HepG2 (cell line): Measurements from ENCODE around the gene IL36B. TPM values are rescaled to one million over a fixed set of nuclear protein-coding genes. Genes with fewer than 3 reads are reported as not detected.

ENCODE experiments used
- ATAC-seq: fragments of 200-7000 bp; cut with Tn5 transposase; 3 replicates; pipeline ENCODE4 v1.9.1; 2020; ENCODE audit warnings: mild to moderate bottlenecking, moderate library complexity
- BruUV-seq: library from RNA; stranded (reverse); fragments of 400-500 nt; replicated peaks from 2 replicates; lab custom pipeline; 2021; lab: Mats Ljungman, UMichigan
- CTCF ChIA-PET: fragments of 300-600 bp; formaldehyde crosslinking; extraction: SDS; loops from one replicate; lab custom pipeline; 2021; ENCODE audit warnings: low total read pairs, inconsistent platforms, low intra/inter-chr PET ratio; lab: Yijun Ruan, JAX
- POLR2A ChIA-PET: fragments of 350-600 bp; sonication (Branson Sonifier 250); formaldehyde crosslinking; loops from one replicate; lab custom pipeline; 2020; ENCODE audit warnings: antibody characterized with exemption, inconsistent platforms; lab: Yijun Ruan, JAX
- DNase-seq: peaks from one replicate; pipeline ENCODE4 v3.0.0-alpha.2; 2015; ENCODE audit warnings: low spot score
- FAIRE-seq: peaks from 3 replicates; lab custom pipeline; 2011; peaks lifted over from hg19 to GRCh38; lab: Jason Lieb, UNC
- H2AFZ ChIP-seq: one replicate; pipeline ENCODE4 v1.6.1; 2011; ENCODE audit warnings: low read length, inconsistent platforms
- H3K27ac ChIP-seq: fragments of 300-600 bp; 3 replicates; pipeline ENCODE4 v1.8.0; 2011; ENCODE audit warnings: mixed run types, mild to moderate bottlenecking, mixed read lengths, low read length, inconsistent platforms; ENCODE audit not compliant: insufficient read depth; ENCODE audit errors: extremely low read length
- H3K27me3 ChIP-seq, 2 experiments: fragments of 200-600 bp in 1 of 2; 2 replicates in 1 of 2; 3 replicates in 1 of 2; pipeline versions ENCODE4 v1.6.0 to v1.8.0; 2011; ENCODE audit warnings: low read length in 2 of 2, mild to moderate bottlenecking in 2 of 2, moderate library complexity in 2 of 2, inconsistent platforms in 1 of 2; ENCODE audit not compliant: insufficient read depth in 2 of 2, control insufficient read depth in 1 of 2
- H3K36me3 ChIP-seq, 2 experiments: fragments of 200-600 bp in 1 of 2; replicated peaks in 1 of 2; 2 replicates in 1 of 2; 3 replicates in 1 of 2; pipeline versions ENCODE4 v1.5.1 to v1.8.0; 2011; ENCODE audit warnings: low read length in 2 of 2, inconsistent platforms in 1 of 2; ENCODE audit not compliant: insufficient read depth in 2 of 2, control insufficient read depth in 1 of 2
- H3K4me1 ChIP-seq: 2 replicates; pipeline ENCODE4 v1.5.1; 2012; ENCODE audit warnings: low read length, inconsistent platforms; ENCODE audit not compliant: insufficient read depth
- H3K4me2 ChIP-seq: 2 replicates; pipeline ENCODE4 v1.6.0; 2011; ENCODE audit warnings: low read depth, low read length, inconsistent platforms
- H3K4me3 ChIP-seq, 3 experiments: fragments of 200-600 bp in 1 of 3; sonication (generic), shearing (Covaris generic) in 1 of 3; replicated peaks in 1 of 3; 2 replicates each; pipeline ENCODE4 v1.5.1; 2011 to 2016; ENCODE audit warnings: low read length in 3 of 3, inconsistent platforms in 2 of 3, low read depth in 2 of 3, mild to moderate bottlenecking in 2 of 3, control low read depth in 1 of 3, mixed read lengths in 1 of 3; ENCODE audit not compliant: insufficient read depth in 1 of 3
- H3K79me2 ChIP-seq: one replicate; pipeline ENCODE4 v1.6.1; 2011; ENCODE audit warnings: low read length, inconsistent platforms; ENCODE audit not compliant: insufficient read depth
- H3K9ac ChIP-seq: 2 replicates; pipeline ENCODE4 v1.6.0; 2011; ENCODE audit warnings: mild to moderate bottlenecking, low read depth, low read length, inconsistent platforms; ENCODE audit not compliant: insufficient read depth
- H3K9me3 ChIP-seq: 2 replicates; pipeline ENCODE4 v1.5.1; 2012; ENCODE audit warnings: mild to moderate bottlenecking, low read length
- H4K20me1 ChIP-seq: 2 replicates; pipeline ENCODE4 v1.6.0; 2011; ENCODE audit warnings: inconsistent platforms, mild to moderate bottlenecking, low read length, moderate library complexity; ENCODE audit not compliant: insufficient read depth
- AGO2 ChIP-seq: fragments of 200-400 bp; formaldehyde crosslinking; optimal IDR thresholded peaks from 2 replicates; pipeline ENCODE3; 2017; ENCODE audit warnings: mild to moderate bottlenecking, low read depth, low read length, moderate library complexity
- FOXC1 ChIP-seq: sonication (generic); formaldehyde crosslinking; IDR thresholded peaks from 2 replicates; pipeline ENCODE4 v1.8.0; 2022; ENCODE audit warnings: mild to moderate bottlenecking, missing genetic modification reagents, borderline replicate concordance
- FOXP1 ChIP-seq, 2 experiments: fragments of 450-650 bp in 1 of 2; IDR thresholded peaks; 2 replicates each; pipeline ENCODE4 v1.6.1; 2017 to 2018; ENCODE audit warnings: antibody characterized with exemption in 1 of 2
- HMGXB4 ChIP-seq, 2 experiments: sonication (generic) in 1 of 2; formaldehyde crosslinking in 1 of 2; IDR thresholded peaks; 2 replicates each; pipeline versions ENCODE4 v1.4.0 to v1.6.1; 2018 to 2020; ENCODE audit warnings: missing genetic modification reagents in 2 of 2, borderline replicate concordance in 1 of 2, low read depth in 1 of 2, mild to moderate bottlenecking in 1 of 2, missing biosample characterization in 1 of 2
- KDM5A ChIP-seq: fragments of 200-600 bp; sonication (generic); IDR thresholded peaks from 2 replicates; pipeline ENCODE4 v1.7.0; 2018; ENCODE audit warnings: antibody characterized with exemption, mild to moderate bottlenecking, low read length, borderline replicate concordance
- PITX1 ChIP-seq: sonication (generic); formaldehyde crosslinking; IDR thresholded peaks from 2 replicates; pipeline ENCODE4 v1.5.1; 2020; ENCODE audit warnings: mild to moderate bottlenecking, missing genetic modification reagents
- RBAK ChIP-seq: sonication (generic); formaldehyde crosslinking; IDR thresholded peaks from 2 replicates; pipeline ENCODE4 v1.5.1; 2020; ENCODE audit warnings: mild to moderate bottlenecking, missing genetic modification reagents
- REST ChIP-seq, 2 experiments: IDR thresholded peaks; 2 replicates each; pipeline ENCODE4 v1.6.1; 2011 to 2012; ENCODE audit warnings: low read length in 2 of 2, borderline replicate concordance in 1 of 2, low read depth in 1 of 2, mild to moderate bottlenecking in 1 of 2, moderate library complexity in 1 of 2
- TBP ChIP-seq: sonication (generic); formaldehyde crosslinking; IDR thresholded peaks from 2 replicates; pipeline ENCODE4 v1.5.0; 2020; ENCODE audit warnings: missing genetic modification reagents
- ZBTB2 ChIP-seq: sonication (generic); formaldehyde crosslinking; IDR thresholded peaks from 2 replicates; pipeline ENCODE4 v1.8.0; 2022; ENCODE audit warnings: low read depth, missing genetic modification reagents
- ZBTB20 ChIP-seq: sonication (generic); formaldehyde crosslinking; IDR thresholded peaks from 2 replicates; pipeline ENCODE4 v1.8.1; 2023; ENCODE audit warnings: missing genetic modification reagents, low read depth, mild to moderate bottlenecking, borderline replicate concordance
- ZBTB49 ChIP-seq: sonication (generic); formaldehyde crosslinking; IDR thresholded peaks from 2 replicates; pipeline ENCODE4 v1.4.0; 2020; ENCODE audit warnings: missing genetic modification reagents, borderline replicate concordance
- ZFP36L2 ChIP-seq: sonication (generic); formaldehyde crosslinking; IDR thresholded peaks from 2 replicates; pipeline ENCODE4 v1.4.0; 2020; ENCODE audit warnings: missing genetic modification reagents
- ZNF10 ChIP-seq: sonication (generic); formaldehyde crosslinking; IDR thresholded peaks from 2 replicates; pipeline ENCODE4 v1.4.0; 2020; ENCODE audit warnings: mild to moderate bottlenecking, low read depth, missing genetic modification reagents, borderline replicate concordance
- ZNF3 ChIP-seq: IDR thresholded peaks from 2 replicates; pipeline ENCODE4 v1.7.0; 2017; ENCODE audit warnings: inconsistent platforms
- ZNF724P ChIP-seq: sonication (generic); formaldehyde crosslinking; IDR thresholded peaks from 2 replicates; pipeline ENCODE4 v1.8.0; 2022; ENCODE audit warnings: missing genetic modification reagents, borderline replicate concordance
- WGBS: methylation state at CpG from one replicate; pipeline ENCODE4 v1.1.6; 2017; ENCODE audit warnings: low lambda C conversion rate; 5-methylcytosine and 5-hydroxymethylcytosine counted together
- in situ Hi-C: cut with HindIII; loops from 2 replicates; pipeline ENCODE4 v1.10.0; 2017; ENCODE audit warnings: low pct_unique_long_range_greater_than_20kb; ENCODE audit not compliant: extremely low pct_ligation_motif_present
- intact Hi-C: fragments of 100-400 bp; cut with micrococcal nuclease; formaldehyde crosslinking; loops from one replicate; pipeline ENCODE4 v1.10.0; 2022; ENCODE audit not compliant: unreplicated experiment
- polyA plus RNA-seq, 8 experiments: library from polyadenylated mRNA; depleted of rRNA in 3 of 8; stranded (reverse) in 7 of 8; unstranded in 1 of 8; fragments of >200 nt; fragmentation: Illumina TruSeq in 4 of 8; extraction: Trizol in 4 of 8; gene quantifications; 2 replicates each; pipeline versions ENCODE4 v1.2.1 to v1.2.3, GENCODE V29; 2011 to 2016; ENCODE audit warnings: low read depth in 4 of 8, missing spikeins in 1 of 8, mixed read lengths in 1 of 8; ENCODE audit not compliant: insufficient read depth in 1 of 8
- total RNA-seq, 5 experiments: library from RNA; depleted of rRNA; stranded (reverse); fragments of >200 nt; fragmentation: Illumina TruSeq; extraction: Trizol; gene quantifications; 2 replicates each; pipeline ENCODE4 v1.2.3, GENCODE V29; 2016; ENCODE audit warnings: low read depth in 1 of 5

The IL36B gene
- total and polyA plus RNA-seq, 2 of the 13 experiments (the other 11 are each of a cell fraction or from before 2014, with no cell fraction given), result not detected

GRCh38 chr2:113046465-113046864 is 6.2 kb downstream of the IL36B start:
- no peak overlapping the region for H3K4me3 ChIP-seq
- no peak overlapping the region for H2AFZ ChIP-seq
- ChIA-PET POLR2A (no interaction called here), CTCF (no interaction called here)
- peaks cover 0 to 1% of the 10 kb centered on the region in 2 experiments; a peak in 1 of 5 replicates for H3K27me3 ChIP-seq
- H4K20me1 ChIP-seq, result no peaks in the 10 kb centered on the region
- TF ChIP-seq TBP (CRISPR knock-in tag) (no peak), FOXP1 (IDR thresholded peaks at IDR 0.05) (no peak), FOXP1 (CRISPR knock-in tag; IDR thresholded peaks at IDR 0.05) (no peak), ZNF3 (CRISPR knock-in tag) (no peak), AGO2 (no peak), ZBTB2 (CRISPR knock-in tag) (no peak), REST (IDR thresholded peaks at IDR 0.05; ENCODE audit: borderline replicate concordance in 1 of 2, low read depth in 1 of 2, low read length in 2 of 2) (no peak), PITX1 (no peak), HMGXB4 (CRISPR knock-in tag; IDR thresholded peaks at IDR 0.05; ENCODE audit: borderline replicate concordance in 1 of 2, low read depth in 1 of 2) (no peak), ZBTB49 (CRISPR knock-in tag) (no peak), KDM5A (no peak), ZBTB20 (no peak), ZFP36L2 (CRISPR knock-in tag) (no peak), RBAK (no peak), FOXC1 (no peak), ZNF10 (CRISPR knock-in tag) (no peak), ZNF724P (CRISPR knock-in tag) (no peak)
- WGBS, result 48% methylated on average over 5 of the region's 5 CpGs
- no peak for DNase-seq
- no peaks in the 10 kb centered on the region for H3K36me3 ChIP-seq
- no peak overlapping the region for H3K4me2 ChIP-seq
- no peak overlapping the region for H3K27ac ChIP-seq
- intact Hi-C loops, result no loop called here
- in situ Hi-C loops, result no loop called here
- H3K9ac ChIP-seq, result no peak overlapping the region
- no peak for FAIRE-seq
- no TSS peak for BruUV-seq
- H3K9me3 ChIP-seq, result no peaks in the 10 kb centered on the region
- H3K79me2 ChIP-seq, result no peaks in the 10 kb centered on the region
- no peaks in the 10 kb centered on the region for H3K4me1 ChIP-seq
- no peak for ATAC-seq
